WTC11 (cell line): ENCODE results near the gene NTPCR.

Experiments used
- AFF4 ChIP-seq: sonication (generic); formaldehyde crosslinking; IDR thresholded peaks from 2 replicates; pipeline ENCODE4 v1.8.1; 2023; ENCODE audit warnings: mild to moderate bottlenecking, missing genetic modification reagents, borderline replicate concordance
- CBFB ChIP-seq: sonication (generic); formaldehyde crosslinking; IDR thresholded peaks from 2 replicates; pipeline ENCODE4 v1.8.1; 2022; ENCODE audit warnings: mild to moderate bottlenecking, low read depth, missing genetic modification reagents
- CTCF ChIP-seq: fragments of 200-600 bp; IDR thresholded peaks from 2 replicates; pipeline ENCODE4 v1.8.0; 2022; ENCODE audit warnings: antibody characterized with exemption
- ZBTB43 ChIP-seq: sonication (generic); formaldehyde crosslinking; IDR thresholded peaks from 2 replicates; pipeline ENCODE4 v1.8.1; 2023; ENCODE audit warnings: mild to moderate bottlenecking, missing genetic modification reagents

- no peak for TF ChIP-seq CBFB (CRISPR knock-in tag)
- TF ChIP-seq CTCF: no peak
- no peak for TF ChIP-seq AFF4
- no peak for TF ChIP-seq ZBTB43 (CRISPR knock-in tag)
These were observed at the start of gene NTPCR for GRCh38 chr1:232950197-232951176.
